Right atrium auricular region (tissue), 2 donors: Measurements from ENCODE around the gene CDH20. TPM values are rescaled to one million over a fixed set of nuclear protein-coding genes. Genes with fewer than 3 reads are reported as not detected.

Experiments used
- DNase-seq: peaks from one replicate; pipeline ENCODE4 v3.0.0-alpha.2; 2019; ENCODE audit warnings: low spot score
- H3K27ac ChIP-seq, 2 donors: fragments of 200-600 bp; sonication (generic); 1 replicate in 1 of 2; 2 replicates in 1 of 2; pipeline ENCODE4 v1.5.1; 2016 to 2019
- H3K27me3 ChIP-seq, 2 donors: fragments of 200-600 bp; sonication (generic); one replicate each; pipeline versions ENCODE4 v1.5.1 to v1.6.0; 2017 to 2019
- H3K36me3 ChIP-seq: fragments of 200-600 bp; sonication (generic); one replicate; pipeline ENCODE4 v1.5.1; 2016
- H3K4me1 ChIP-seq, 2 donors: fragments of 200-600 bp; sonication (generic); one replicate each; pipeline versions ENCODE4 v1.5.1 to v1.6.0; 2017 to 2019
- H3K4me3 ChIP-seq, 2 donors: fragments of 200-600 bp; sonication (generic); 1 replicate in 1 of 2; 2 replicates in 1 of 2; pipeline ENCODE4 v1.5.1; 2017 to 2019; ENCODE audit warnings: mild to moderate bottlenecking in 1 of 2, moderate library complexity in 1 of 2
- H3K9me3 ChIP-seq, 2 donors: fragments of 200-600 bp; sonication (generic); one replicate each; pipeline ENCODE4 v1.5.1; 2019
- CTCF ChIP-seq, 2 donors: fragments of 200-600 bp; sonication (generic); IDR thresholded peaks; one replicate each; pipeline ENCODE4 v1.5.1; 2019; ENCODE audit warnings: antibody characterized with exemption in 2 of 2
- total RNA-seq, 2 donors: library from RNA; depleted of rRNA; stranded (reverse); fragments of >200 nt; gene quantifications; one replicate each; pipeline ENCODE4 v1.1.0, GENCODE V29; 2016

CDH20 gene
- total RNA-seq, 2 donors from 2014 or later = 0.41 TPM; not detected in 1

GRCh38 chr18:61496374-61496773 lies 163.1 kb downstream of the CDH20 start:
- no peak for TF ChIP-seq CTCF (IDR thresholded peaks at IDR 0.05)
- Histone ChIP-seq H3K27me3 (no peaks in the 10 kb centered on the region), H3K9me3 (no peaks in the 10 kb centered on the region), H3K36me3 (no peaks in the 10 kb centered on the region), H3K4me3 (no peak overlapping the region), H3K27ac (no peak overlapping the region), H3K4me1 (no peaks in the 10 kb centered on the region)
- DNase-seq = no peak

GRCh38 chr18:61497422-61497821 lies 164.2 kb downstream of the CDH20 start:
- no peaks in the 10 kb centered on the region for H3K4me1 ChIP-seq
- no peak overlapping the region for H3K4me3 ChIP-seq
- no peaks in the 10 kb centered on the region for H3K9me3 ChIP-seq
- DNase-seq = no peak
- no peaks in the 10 kb centered on the region for H3K36me3 ChIP-seq
- TF ChIP-seq CTCF (IDR thresholded peaks at IDR 0.05) = no peak
- no peak overlapping the region for H3K27ac ChIP-seq
- H3K27me3 ChIP-seq = no peaks in the 10 kb centered on the region

GRCh38 chr18:61502472-61502871 lies 169.2 kb downstream of the CDH20 start:
- Histone ChIP-seq H3K9me3 (no peaks in the 10 kb centered on the region), H3K4me1 (no peaks in the 10 kb centered on the region), H3K27me3 (peaks cover 0 to 2% of the 10 kb centered on the region in 2 donors), H3K4me3 (no peak overlapping the region), H3K36me3 (no peaks in the 10 kb centered on the region), H3K27ac (no peak overlapping the region)
- DNase-seq = no peak
- TF ChIP-seq CTCF (IDR thresholded peaks at IDR 0.05) = peak; percentile 61 to 79

DNA sequence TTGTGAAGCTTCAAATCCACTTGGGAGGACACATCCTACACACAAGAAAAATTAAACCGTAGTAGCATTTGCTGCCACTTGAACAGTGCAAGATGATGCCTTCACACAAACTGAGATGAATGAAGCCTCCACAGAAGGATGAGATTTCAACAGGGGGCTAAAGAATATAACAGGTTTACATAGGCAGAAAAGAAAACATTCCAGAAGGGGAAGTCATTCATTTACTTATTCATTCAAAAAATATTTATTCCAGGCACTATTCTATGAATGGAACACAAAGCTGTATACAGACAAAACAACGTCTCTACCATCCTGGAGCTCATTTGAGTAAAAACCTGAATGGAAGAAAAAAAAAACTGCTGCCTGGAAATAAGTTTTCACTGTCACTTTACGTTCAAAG lies 170.5 kb downstream of the CDH20 start:
- no peak overlapping the region for H3K27ac ChIP-seq
- no peak for TF ChIP-seq CTCF (IDR thresholded peaks at IDR 0.05)
- no peaks in the 10 kb centered on the region for H3K36me3 ChIP-seq
- H3K9me3 ChIP-seq = no peaks in the 10 kb centered on the region
- H3K4me1 ChIP-seq = no peaks in the 10 kb centered on the region
- no peak overlapping the region for H3K4me3 ChIP-seq
- no peak for DNase-seq
- peaks cover 0 to 2% of the 10 kb centered on the region in 2 donors for H3K27me3 ChIP-seq

DNA sequence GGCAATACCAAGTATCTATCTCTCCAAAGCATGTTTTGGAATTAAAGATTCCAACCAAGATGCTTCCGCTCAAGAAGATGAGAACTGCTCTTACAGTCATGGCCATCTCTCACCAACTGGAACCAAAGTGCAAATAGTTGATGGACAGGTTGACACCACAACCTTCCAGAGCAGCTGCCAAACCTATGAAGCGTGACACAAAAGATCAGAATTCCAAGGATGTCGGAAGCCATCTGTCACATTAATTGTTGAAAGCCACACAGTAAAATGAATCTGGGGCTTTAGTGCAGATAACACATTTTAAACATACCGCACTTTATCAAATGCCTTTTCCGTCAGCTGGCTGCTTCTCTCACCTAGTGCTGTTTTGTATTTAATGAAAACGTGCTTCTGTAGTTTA lies 195.7 kb downstream of the CDH20 start:
- TF ChIP-seq CTCF (IDR thresholded peaks at IDR 0.05) = no peak
- no peak for DNase-seq
- no peaks in the 10 kb centered on the region for H3K27me3 ChIP-seq
- H3K4me3 ChIP-seq = no peak overlapping the region
- H3K36me3 ChIP-seq = no peaks in the 10 kb centered on the region
- H3K27ac ChIP-seq = no peak overlapping the region
- H3K4me1 ChIP-seq = no peaks in the 10 kb centered on the region
- H3K9me3 ChIP-seq = no peaks in the 10 kb centered on the region

GRCh38 chr18:61530681-61531080 lies 197.5 kb downstream of the CDH20 start:
- no peak overlapping the region for H3K4me3 ChIP-seq
- no peaks in the 10 kb centered on the region for H3K4me1 ChIP-seq
- H3K9me3 ChIP-seq = no peaks in the 10 kb centered on the region
- H3K36me3 ChIP-seq = no peaks in the 10 kb centered on the region
- TF ChIP-seq CTCF (IDR thresholded peaks at IDR 0.05) = no peak
- no peak for DNase-seq
- no peak overlapping the region for H3K27ac ChIP-seq
- no peaks in the 10 kb centered on the region for H3K27me3 ChIP-seq
